Right lung (tissue), 10 donors: ENCODE results near the gene NECTIN1. TPM values are rescaled to one million over a fixed set of nuclear protein-coding genes. Genes with fewer than 3 reads are reported as not detected.
A peak's percentile ranks its signal among the peaks of the same experiment; 100 is the strongest.

Experiments used
- DNase-seq, 2 donors: peaks; one replicate each; pipeline ENCODE4 v3.0.0-alpha.2; 2013
- long read RNA-seq, 8 donors: transcript quantifications; one replicate each; lab custom pipeline, GENCODE V29; 2026
- polyA plus RNA-seq, 5 donors: library from polyadenylated mRNA; unstranded; fragments of 120-200 nt; gene quantifications; one replicate each; pipeline versions ENCODE4 v1.2.1 to v1.2.3, GENCODE V29; 2013; ENCODE audit warnings: inconsistent platforms in 1 of 5, low replicate concordance in 1 of 5; ENCODE audit not compliant: insufficient read length in 5 of 5, insufficient read depth in 1 of 5

Gene NECTIN1, protein sequence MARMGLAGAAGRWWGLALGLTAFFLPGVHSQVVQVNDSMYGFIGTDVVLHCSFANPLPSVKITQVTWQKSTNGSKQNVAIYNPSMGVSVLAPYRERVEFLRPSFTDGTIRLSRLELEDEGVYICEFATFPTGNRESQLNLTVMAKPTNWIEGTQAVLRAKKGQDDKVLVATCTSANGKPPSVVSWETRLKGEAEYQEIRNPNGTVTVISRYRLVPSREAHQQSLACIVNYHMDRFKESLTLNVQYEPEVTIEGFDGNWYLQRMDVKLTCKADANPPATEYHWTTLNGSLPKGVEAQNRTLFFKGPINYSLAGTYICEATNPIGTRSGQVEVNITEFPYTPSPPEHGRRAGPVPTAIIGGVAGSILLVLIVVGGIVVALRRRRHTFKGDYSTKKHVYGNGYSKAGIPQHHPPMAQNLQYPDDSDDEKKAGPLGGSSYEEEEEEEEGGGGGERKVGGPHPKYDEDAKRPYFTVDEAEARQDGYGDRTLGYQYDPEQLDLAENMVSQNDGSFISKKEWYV
- polyA plus RNA-seq: 10 to 100 TPM; 13.5 to 22.0 (median 16.6) TPM
- long read RNA-seq, donor 1, full-length matches to known transcripts: 3 of 8 reads
- long read RNA-seq, donor 1, partial matches to known transcripts: 5 of 8 reads
- long read RNA-seq, donor 1, other reads (novel, unspliced or antisense): 0 of 8 reads
- long read RNA-seq, donor 2, full-length matches to known transcripts: 2 of 2 reads
- long read RNA-seq, donor 2, partial matches to known transcripts: 0 of 2 reads
- long read RNA-seq, donor 2, other reads (novel, unspliced or antisense): 0 of 2 reads
- long read RNA-seq, donor 3: 0 reads
- long read RNA-seq, donor 4, full-length matches to known transcripts: 3 of 3 reads
- long read RNA-seq, donor 4, partial matches to known transcripts: 0 of 3 reads
- long read RNA-seq, donor 4, other reads (novel, unspliced or antisense): 0 of 3 reads
- long read RNA-seq, donor 5, full-length matches to known transcripts: 6 of 6 reads
- long read RNA-seq, donor 5, partial matches to known transcripts: 0 of 6 reads
- long read RNA-seq, donor 5, other reads (novel, unspliced or antisense): 0 of 6 reads
- long read RNA-seq, donor 6, full-length matches to known transcripts: 3 of 3 reads
- long read RNA-seq, donor 6, partial matches to known transcripts: 0 of 3 reads
- long read RNA-seq, donor 6, other reads (novel, unspliced or antisense): 0 of 3 reads
- long read RNA-seq, donor 7, full-length matches to known transcripts: 5 of 5 reads
- long read RNA-seq, donor 7, partial matches to known transcripts: 0 of 5 reads
- long read RNA-seq, donor 7, other reads (novel, unspliced or antisense): 0 of 5 reads
- long read RNA-seq, donor 8: 0 reads

DNA sequence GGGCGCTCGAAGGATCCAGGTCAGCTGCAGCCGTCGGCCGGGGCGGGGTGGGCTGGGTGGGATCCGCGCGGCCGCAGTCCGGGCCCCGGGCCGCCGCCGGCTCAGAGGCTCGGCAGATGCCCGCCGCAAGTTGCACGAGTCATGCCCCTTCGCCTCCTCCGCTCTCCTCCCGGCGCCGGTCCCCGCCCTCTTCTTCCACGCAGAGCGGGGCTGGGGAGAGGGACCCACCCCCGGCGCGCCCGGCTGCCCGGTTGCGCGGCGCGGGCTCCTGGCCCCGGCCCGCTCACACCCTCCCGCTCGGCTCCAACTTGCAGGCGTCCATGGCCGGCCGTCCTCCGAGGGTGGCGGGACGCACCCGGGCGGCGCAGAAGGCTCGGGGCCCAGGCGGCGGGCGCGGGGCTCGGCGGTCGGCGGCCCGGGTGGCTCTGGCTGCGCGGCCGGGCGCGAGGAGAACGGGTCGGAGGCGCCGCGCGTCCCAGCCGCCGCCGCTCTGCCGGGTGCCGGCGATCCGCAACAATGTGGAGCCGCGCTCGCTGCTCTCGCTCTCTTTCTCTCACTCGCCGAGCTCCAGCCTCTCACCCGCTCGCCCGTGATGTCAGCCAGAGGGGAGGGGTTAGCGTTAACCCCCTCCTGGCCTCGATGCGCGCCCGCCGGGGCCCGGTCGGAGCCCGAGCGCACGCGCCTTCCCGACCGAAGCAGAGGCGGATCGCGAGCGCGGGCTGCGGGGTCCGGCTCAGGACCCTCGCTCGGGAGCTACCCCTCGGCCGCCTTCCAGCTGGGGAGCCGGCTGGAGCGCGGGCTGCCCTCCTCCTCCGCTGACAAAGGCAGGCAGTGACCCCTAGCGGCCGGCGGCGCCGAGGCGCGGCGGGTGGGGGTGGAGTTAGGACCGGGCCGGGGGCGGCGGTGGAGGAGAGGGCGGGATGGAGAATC is at the start of gene NECTIN1:
Gene NECTIN1 (minus strand): TSS at position 550 of the 930 bp plus-strand sequence. CDS start 647 bp downstream, outside the sequence.
- peak; percentile 92 to 93 for DNase-seq

DNA sequence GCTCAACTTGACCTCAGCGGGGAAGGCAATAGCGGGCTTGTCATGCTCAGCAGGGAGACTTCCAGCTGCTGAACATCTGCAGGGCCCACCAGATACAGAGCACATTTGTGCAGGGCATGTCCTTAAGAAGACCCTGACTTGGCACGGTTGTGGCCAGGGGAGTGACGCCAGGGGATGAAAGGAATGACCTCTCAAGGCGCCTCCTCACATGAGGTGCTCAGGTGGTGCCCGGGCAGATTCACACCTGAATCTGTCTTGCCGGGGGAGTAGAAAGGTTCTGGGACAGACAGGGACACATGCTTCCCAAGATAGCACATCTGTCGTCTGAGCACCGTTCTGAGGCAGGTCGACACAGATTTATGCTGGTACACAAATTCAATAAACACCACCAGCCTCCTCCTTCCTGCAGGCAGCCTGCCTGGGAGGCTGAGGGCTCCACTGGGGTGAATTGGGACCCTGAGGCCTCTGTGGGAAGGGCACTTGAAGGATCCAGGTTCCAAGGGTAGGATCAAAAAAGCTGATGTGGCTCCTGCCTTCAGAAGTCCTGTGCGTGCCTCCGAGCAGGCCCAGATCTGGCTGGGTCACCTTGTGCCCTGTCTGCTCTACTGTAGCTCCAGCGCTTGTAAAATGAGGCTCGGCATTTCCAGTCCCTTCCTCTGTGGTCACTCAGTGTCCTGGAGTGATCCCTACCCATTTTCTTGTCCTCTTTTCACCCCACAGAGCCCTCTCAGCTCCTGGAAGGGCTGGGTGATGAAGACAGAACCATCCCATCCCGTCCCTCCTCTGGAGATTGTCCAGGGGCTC is 49.6 kb upstream of the NECTIN1 start:
- DNase-seq: no peak

DNA sequence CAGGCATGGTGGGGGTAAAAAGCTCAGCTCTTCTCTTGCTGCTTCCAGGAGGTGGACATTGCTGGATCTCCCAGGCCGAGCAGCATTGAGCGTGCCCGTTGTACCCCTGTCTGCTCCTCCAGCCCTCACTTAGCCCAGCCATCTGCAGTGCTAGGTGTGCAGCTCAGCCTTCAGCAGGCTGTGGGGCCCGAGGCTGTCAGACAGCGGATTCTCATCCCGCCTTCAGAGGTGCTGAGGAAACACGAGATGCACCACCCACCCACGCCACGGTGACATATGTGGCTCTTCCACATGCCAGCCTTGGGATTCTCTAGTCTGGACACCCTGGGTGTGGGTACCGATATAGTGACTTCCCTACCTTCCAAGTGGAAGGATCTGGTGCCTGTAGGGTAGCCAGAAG is 48.9 kb upstream of the NECTIN1 start:
- DNase-seq: no peak

DNA sequence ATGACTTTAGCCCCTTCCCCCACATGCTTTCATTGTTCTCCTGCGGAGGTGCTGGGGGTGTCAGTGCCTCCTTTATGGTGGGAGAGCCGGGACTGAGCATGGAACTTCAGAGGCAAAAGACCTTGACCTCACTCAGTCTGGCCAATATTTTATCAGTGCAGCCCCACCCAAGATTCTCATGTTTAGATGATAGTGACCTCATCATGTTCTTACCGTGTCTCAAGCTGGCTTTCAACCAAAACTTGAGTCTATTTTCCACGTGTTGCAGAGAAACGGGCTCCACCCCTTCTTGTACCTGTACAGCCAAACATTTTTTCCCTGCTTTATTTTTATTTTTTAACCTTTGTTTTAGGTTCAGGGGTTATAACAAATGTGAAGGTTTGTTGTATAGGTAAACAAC is 47.7 kb upstream of the NECTIN1 start:
- no peak for DNase-seq

DNA sequence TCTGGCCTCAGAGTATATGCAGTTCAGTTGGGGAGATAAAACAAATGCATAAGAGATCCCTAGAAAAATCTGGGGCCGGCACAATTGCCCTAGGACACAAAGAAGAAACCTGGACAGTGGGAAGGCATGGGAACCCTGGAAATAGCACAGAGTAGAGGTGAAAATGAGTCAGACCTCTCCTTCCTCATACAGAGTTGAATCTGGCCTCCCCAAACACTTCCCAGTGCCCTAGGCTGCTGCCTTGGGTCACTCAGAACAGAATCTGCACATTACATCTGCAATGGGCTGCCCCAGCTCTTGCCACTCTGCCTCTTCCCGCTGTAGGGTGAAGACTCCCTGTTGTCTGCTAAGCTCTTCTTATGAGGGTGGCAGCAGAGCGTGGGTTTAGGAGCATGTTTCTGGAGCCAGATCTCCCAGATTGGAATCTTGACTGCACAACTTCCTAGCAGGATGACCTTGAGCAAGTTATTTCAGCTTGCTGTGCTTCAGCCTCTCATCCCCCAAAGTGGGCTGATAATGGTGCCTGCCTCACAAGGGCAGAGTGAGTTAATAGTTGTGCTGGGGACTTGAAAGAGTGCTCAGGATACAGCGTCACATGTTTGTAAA is 47.1 kb upstream of the NECTIN1 start:
- no peak for DNase-seq

DNA sequence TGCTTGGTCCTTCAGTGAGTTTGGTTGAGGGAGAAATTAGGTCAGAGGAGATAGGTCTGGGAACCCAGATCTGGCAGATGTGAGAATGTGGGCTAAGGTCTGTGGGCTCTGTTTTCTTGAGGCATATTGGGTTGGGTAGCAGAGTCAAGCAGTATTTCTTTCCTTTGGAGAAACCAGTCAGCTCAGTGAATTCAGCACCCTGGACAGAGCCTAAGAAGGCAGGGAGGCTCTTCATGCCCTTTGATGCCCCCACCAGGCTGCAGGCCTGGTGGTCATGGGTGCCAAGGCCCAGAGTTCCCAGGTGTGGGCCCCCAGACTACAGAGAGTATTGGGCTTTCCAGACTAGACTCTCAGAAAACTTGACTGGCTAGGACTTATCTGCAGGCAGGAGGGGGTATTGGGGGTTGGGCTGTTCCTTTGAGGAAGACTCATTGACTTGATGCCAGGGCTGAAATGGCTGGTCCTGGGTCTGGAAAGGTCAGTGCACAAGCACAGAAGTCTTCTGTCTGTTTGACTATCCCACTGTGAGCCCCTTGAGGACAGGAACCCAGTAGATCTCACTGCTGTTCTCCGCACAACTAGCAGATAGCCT is 45.3 kb upstream of the NECTIN1 start:
- peak in 1 of 2 donors; percentile 15 for DNase-seq

DNA sequence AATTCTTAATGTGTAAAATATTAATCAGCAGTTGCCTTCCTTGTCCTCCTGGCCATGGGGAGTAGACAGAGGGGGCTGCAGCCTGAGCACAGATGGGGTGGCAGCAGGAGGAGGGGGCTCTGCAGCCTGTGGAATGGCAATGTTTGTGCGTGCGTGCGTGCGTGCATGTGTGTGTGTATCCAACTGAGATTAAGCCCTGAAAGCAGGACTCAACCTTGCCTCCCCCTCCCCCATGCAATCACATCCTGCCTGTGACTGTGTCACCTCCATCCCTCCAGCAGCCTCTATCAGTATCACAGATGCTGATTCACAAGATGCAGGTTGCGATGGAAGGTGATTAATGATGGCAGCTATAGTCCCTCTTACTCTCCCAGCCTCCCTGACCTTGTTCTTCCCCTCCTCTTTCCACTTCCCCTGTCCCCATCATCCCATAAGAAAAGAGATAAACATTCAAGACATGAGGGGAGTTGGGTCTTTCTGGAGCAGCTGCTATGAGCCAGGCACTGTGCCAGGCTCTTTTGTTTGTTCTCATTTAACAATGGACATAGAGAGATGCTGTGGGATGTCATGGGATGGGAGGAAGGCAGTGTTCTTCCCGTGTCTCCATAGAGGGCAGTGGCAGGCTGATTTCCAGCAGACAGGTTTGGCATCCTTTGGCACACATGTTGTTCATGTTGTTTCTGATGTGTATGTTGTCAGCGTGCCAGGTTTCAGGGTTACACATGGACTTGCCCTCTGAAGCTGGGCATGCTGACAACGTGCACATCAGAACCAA is 43.8 kb upstream of the NECTIN1 start:
- DNase-seq: no peak

DNA sequence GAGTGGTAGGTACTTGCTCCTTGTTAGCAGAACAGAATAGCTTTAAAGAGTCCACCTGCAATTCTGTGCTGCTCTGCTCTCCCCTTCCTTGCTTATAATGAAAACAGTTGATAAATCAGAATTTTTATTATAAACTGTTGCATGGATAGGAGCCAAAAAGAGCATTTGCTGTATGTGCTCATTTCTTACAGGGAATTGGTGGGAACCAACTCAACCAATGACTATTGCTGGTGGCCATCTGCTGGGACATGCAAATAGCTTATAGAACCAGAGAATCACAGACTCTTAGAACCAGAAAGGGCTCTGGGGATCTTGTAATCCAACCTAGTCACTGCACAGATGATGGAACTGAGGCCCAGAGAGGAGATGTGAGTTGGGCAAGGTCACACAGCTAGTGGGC is 43.1 kb upstream of the NECTIN1 start:
- no peak for DNase-seq

DNA sequence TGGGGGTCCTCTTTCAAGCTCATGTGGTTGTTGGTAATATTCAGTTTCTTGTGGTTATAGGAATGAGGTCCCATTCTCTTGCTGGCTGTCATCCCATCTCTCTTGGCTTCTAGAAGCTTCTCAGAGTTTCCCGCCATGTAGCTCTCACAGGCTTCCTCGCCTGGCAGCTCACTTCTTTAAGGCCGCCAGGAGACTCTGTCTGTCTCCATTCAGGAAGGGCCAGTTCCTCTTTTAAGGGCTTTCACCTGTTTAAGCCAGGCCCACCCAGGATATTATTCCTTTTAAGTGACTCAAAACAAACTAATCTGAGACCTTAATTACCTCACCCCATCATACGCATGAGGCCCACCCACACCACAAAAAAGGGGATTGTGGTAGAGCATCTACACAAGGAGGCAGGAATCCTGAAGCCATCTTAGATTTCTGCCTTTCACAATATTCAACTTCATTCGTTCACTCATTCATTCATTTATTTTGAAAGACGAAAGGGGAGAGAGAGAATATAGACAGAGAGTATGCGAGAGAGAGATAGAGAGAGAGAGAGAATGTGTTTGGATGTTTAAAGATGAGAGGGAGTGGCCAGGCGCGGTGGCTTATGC is 42.3 kb upstream of the NECTIN1 start:
- DNase-seq: no peak

DNA sequence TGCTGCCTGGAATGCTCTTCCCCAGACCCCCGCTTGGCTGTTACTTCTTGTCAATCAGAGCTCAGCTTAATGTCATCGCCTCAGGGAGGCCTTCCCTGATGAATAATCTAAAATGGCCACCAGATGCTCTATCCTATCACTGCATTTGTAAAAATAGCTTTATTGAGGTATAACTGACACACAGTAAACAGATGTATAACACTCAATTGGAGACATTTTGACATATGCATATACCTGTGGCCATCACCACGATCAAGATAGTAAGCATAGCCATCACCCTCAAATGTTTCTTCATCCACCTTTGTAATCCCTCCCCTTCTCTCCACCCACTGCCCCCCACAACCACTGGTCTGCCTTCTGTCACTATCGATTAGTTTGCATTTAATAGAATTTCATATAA is 36.6 kb upstream of the NECTIN1 start:
- no peak for DNase-seq

DNA sequence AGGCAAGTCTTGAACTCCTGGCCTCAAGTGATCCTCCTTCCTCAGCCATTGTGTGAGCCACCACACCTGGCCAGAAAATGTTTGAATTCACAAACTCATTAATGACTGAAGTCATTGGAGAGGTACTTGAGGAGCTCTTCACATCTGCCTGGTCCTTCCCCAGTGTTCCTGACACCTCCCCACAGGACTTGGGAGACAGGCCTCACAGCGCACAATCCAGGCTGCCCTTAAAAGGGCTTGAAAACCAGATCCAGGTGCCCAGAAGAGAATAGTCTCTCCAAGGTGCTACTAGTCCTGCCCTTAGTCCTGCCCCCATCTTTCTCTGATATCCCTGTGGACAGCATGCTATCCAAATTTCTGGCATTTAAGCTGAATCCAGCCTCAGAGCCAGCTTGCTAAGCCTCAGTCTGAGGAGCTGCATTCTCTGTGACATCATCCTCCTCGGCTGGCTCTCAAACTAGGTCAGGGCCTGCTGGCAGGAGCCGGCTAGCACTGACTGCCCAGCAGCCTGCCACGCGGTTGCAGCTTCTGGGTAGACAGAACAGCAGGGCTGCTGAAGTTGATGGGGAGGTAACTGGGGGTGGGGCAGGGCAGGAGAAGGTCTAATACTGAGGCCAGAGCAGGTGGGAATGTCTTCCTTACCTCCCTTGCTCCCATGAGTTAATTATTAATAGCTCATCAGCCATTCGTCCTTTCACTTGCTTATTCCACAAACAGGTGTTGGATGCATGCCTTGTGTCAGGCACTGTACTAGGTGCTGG is 35.3 kb upstream of the NECTIN1 start:
- DNase-seq: no peak

DNA sequence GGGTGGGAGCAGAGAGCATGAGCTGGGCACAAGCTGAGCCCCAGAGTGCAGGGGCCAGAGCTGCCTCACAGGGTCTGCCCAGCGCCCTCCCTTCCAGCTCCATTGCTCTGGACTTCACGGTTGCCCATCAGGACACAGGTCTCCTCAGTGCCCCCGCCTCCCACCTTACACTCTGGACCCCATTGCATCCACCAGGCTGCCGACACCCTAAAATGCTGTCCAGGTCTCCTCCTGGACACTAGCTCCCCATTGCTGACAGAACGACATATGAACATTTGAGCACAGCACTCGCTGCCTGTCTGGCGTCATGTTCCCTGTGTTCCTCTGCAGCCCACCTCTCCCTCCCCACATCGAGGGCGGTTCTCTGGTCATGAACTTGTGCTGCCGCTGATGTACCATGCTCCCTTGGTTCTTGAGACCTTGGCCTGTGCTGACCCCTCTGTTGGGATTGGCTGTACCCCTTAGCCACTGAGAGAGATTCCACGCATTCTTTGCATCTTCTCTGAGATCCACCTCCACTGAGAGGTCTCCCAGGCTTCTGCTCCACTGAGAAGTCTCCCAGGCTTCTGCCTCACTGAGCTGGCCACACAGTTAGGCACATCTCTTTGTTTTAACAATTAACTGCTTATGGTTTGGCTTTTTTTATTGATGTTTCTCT is 34.2 kb upstream of the NECTIN1 start:
- DNase-seq: no peak

DNA sequence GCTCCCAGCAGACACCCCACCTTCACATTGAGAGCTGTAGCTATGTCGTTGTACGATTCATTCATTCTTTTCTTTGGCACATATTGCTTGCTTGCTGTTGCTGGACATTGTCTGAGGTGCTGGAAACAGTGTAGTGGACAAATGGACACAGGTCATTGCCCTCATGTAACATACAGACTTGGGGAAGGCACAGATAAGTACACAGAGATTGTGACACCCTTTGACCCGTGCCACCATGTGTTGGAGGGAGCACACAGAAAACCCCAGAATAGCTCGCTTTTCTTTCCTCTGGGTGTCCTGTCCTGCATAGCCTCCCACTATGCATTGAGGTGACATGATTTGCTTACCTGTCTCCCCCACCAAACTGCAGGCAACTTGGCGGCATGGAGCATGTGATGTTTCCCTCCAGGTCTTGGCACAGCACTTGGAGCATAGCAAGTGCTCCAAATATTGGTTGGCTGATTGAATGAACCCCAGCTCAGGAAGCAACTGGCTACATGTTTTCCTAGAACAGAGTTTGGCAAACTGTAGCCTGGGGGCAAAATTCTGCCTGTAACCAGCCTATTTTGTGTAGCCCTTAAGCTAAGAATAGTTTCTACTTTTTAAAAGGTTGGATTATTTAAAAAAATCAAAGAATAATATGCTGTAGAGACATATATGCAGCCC is 30.9 kb upstream of the NECTIN1 start:
- DNase-seq: no peak

DNA sequence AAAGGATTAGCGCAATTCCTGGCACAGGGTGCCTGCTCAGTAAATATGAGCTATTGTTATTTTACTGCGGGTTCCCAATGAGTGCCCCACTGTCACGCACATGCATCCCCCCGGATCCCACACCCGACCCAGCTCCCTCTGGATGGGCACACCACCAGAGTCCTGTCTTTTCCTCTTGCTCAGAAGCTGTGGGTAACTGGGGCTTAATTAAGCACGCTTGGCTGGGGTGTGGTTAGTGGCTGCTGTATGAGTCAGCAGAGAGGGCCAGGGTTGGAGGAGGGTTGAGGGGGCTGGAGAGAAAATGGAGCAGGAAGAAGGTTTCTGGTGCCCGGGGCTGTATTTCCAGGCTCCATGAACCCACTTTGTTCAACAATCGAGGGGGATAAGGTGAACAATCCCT is 30.3 kb upstream of the NECTIN1 start:
- no peak for DNase-seq

DNA sequence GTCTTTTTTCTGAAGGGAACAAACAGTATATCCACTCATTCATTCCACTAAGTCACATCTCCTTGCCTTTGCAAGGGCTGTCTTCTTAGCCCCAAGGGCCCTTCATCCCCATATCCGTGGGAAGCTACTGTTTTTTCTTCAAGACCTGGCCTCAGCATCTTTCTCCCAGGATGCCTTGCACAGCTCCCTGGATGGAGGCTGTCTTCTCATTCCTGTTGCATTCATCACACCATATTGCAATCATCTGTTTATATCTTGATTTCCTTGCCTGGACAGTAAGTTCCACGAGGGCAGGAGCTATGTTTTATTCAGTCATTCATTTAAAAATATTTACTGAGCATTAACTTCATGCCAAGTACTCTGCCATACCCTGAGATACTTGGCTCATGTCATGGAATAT is 29.3 kb upstream of the NECTIN1 start:
- DNase-seq: no peak

DNA sequence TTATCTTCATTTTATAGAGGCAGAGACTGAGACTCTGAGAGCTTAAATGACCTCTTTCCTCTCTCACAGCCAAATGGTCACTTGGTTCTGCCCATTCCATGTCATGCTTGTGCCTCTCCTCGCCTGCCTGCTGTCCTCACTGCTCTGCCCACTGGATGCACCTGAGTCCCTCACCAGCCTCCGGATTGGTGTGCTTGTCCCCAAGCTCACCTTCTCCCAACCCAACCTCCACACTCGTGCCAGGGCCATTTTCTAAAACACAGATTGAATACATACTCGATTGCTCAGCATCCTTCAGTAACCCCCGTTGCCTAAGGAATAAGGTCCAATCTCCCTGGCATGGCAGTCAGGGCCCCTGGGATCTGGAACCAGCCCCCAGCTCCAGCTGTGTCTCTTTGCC is 28.4 kb upstream of the NECTIN1 start:
- DNase-seq: no peak
